GM12878 (cell line): ENCODE measurements around the gene TLE2. TPM values are rescaled to one million over a fixed set of nuclear protein-coding genes. Genes with fewer than 3 reads are reported as not detected.

ENCODE experiments used
- ATAC-seq: fragments of 200-7000 bp; cut with Tn5 transposase; 3 replicates; pipeline ENCODE4 v1.9.1; 2020; ENCODE audit warnings: mild to moderate bottlenecking, moderate library complexity
- BruUV-seq: library from RNA; stranded (reverse); fragments of 400-500 nt; replicated peaks from 2 replicates; lab custom pipeline; 2021; lab: Mats Ljungman, UMichigan
- CTCF ChIA-PET: fragments of 300-600 bp; sonication (Branson Sonifier 250); formaldehyde crosslinking; extraction: SDS; loops from one replicate; lab custom pipeline; 2021; ENCODE audit warnings: inconsistent platforms; lab: Yijun Ruan, JAX
- POLR2A ChIA-PET: fragments of 350-600 bp; formaldehyde crosslinking; extraction: SDS; loops from one replicate; lab custom pipeline; 2021; ENCODE audit warnings: inconsistent platforms; lab: Charles Lee
- RAD21 ChIA-PET: fragments of 300-600 bp; sonication (Branson Sonifier 250); formaldehyde crosslinking; loops from one replicate; lab custom pipeline; 2023; ENCODE audit warnings: antibody characterized with exemption; ENCODE audit not compliant: unreplicated experiment; lab: Charles Lee
- SMC1A ChIA-PET: fragments of 300-600 bp; sonication (Branson Sonifier 250); formaldehyde crosslinking; loops from one replicate; lab custom pipeline; 2023; ENCODE audit not compliant: unreplicated experiment, uncharacterized antibody; lab: Charles Lee
- DNase-seq: peaks from one replicate; pipeline ENCODE4 v3.0.0-alpha.2; 2011; ENCODE audit warnings: low read depth, low spot score
- FAIRE-seq: peaks from 3 replicates; lab custom pipeline; 2011; peaks lifted over from hg19 to GRCh38; lab: Jason Lieb, UNC
- H2AFZ ChIP-seq: 2 replicates; pipeline ENCODE4 v1.6.0; 2011; ENCODE audit warnings: low read depth, low read length, control low read depth; ENCODE audit not compliant: control insufficient read depth
- H3K27ac ChIP-seq: 2 replicates; pipeline ENCODE4 v1.5.1; 2011; ENCODE audit warnings: control low read depth; ENCODE audit not compliant: control insufficient read depth, insufficient read depth
- H3K27me3 ChIP-seq, 2 experiments: replicated peaks in 1 of 2; 2 replicates each; pipeline versions ENCODE4 v1.6.0 to v1.6.1; 2011; ENCODE audit warnings: low read length in 1 of 2; ENCODE audit not compliant: control insufficient read depth in 2 of 2, insufficient read depth in 2 of 2
- H3K36me3 ChIP-seq, 2 experiments: 2 replicates each; pipeline ENCODE4 v1.5.1; 2011; ENCODE audit warnings: low read length in 1 of 2; ENCODE audit not compliant: control insufficient read depth in 2 of 2, insufficient read depth in 2 of 2
- H3K4me1 ChIP-seq: 2 replicates; pipeline ENCODE4 v1.6.1; 2011; ENCODE audit warnings: mild to moderate bottlenecking, low read length, moderate library complexity, mixed read lengths; ENCODE audit not compliant: control insufficient read depth, insufficient read depth
- H3K4me2 ChIP-seq: 2 replicates; pipeline ENCODE4 v1.6.0; 2011; ENCODE audit warnings: control low read depth; ENCODE audit not compliant: control insufficient read depth, insufficient read depth
- H3K4me3 ChIP-seq: fragments of 200-600 bp; sonication (generic); 2 replicates; pipeline ENCODE4 v1.5.1; 2016
- H3K79me2 ChIP-seq: 2 replicates; pipeline ENCODE4 v1.6.0; 2011; ENCODE audit warnings: low read length; ENCODE audit not compliant: control insufficient read depth, insufficient read depth
- H3K9ac ChIP-seq: 2 replicates; pipeline ENCODE4 v1.8.0; 2011; ENCODE audit warnings: low read length, control low read depth, mixed read lengths; ENCODE audit not compliant: control insufficient read depth, insufficient read depth
- H3K9me3 ChIP-seq: replicated peaks from 3 replicates; pipeline ENCODE4 v1.5.1; 2011; ENCODE audit warnings: mild to moderate bottlenecking, low read length; ENCODE audit not compliant: control insufficient read depth, insufficient read depth
- H4K20me1 ChIP-seq: 2 replicates; pipeline ENCODE4 v1.6.0; 2011; ENCODE audit not compliant: control insufficient read depth, insufficient read depth
- EED ChIP-seq: sonication (generic); IDR thresholded peaks from 2 replicates; pipeline ENCODE4 v1.6.1; 2016; ENCODE audit warnings: antibody characterized with exemption, low read depth
- POLR2AphosphoS2 ChIP-seq: IDR thresholded peaks from 2 replicates; pipeline ENCODE4 v1.6.1; 2011; ENCODE audit warnings: low read depth, mild to moderate bottlenecking, low read length, improper control_type of control experiment, moderate library complexity
- POLR2AphosphoS5 ChIP-seq: IDR thresholded peaks from 2 replicates; pipeline ENCODE4 v1.6.1; 2011; ENCODE audit warnings: mild to moderate bottlenecking, low read length, inconsistent platforms
- WGBS: methylation state at CpG from one replicate; pipeline ENCODE4 v1.1.6; 2016; ENCODE audit warnings: low lambda C conversion rate; ENCODE audit not compliant: insufficient replicate concordance, insufficient coverage; ENCODE audit errors: missing lambda C conversion rate; 5-methylcytosine and 5-hydroxymethylcytosine counted together
- in situ Hi-C: fragments of 300-500 bp; cut with MboI; formaldehyde crosslinking; loops from 9 replicates; pipeline ENCODE4 v1.14.3; 2018; ENCODE audit warnings: mixed read lengths
- intact Hi-C: fragments of 100-400 bp; cut with micrococcal nuclease; formaldehyde crosslinking; loops from one replicate; pipeline ENCODE4 v1.14.2; 2022; ENCODE audit not compliant: unreplicated experiment
- polyA plus RNA-seq, 11 experiments: library from polyadenylated mRNA; depleted of rRNA in 4 of 11; unstranded in 6 of 11; stranded (reverse) in 5 of 11; fragments of >200 nt; fragmentation: Nextera tagmentation in 4 of 11; fragmentation: Illumina TruSeq in 1 of 11; extraction: Ambion mirVana in 4 of 11; extraction: Trizol in 1 of 11; gene quantifications; 1 replicate in 1 of 11; 2 replicates in 10 of 11; pipeline versions ENCODE4 v1.2.1 to v1.2.3, GENCODE V29; 2011 to 2016; ENCODE audit warnings: inconsistent platforms in 2 of 11, missing spikeins in 2 of 11, low read depth in 1 of 11
- total RNA-seq, 4 experiments: library from RNA; depleted of rRNA in 3 of 4; stranded (reverse); fragments of >200 nt in 3 of 4; fragmentation: Illumina TruSeq in 1 of 4; extraction: Trizol in 1 of 4; gene quantifications; 2 replicates each; pipeline versions ENCODE4 v1.2.1 to v1.2.3, GENCODE V29; 2013 to 2021
- TF ChIP-seq, protein P1 (sequence below): fragments of 150-350 bp; IDR thresholded peaks from 2 replicates; pipeline ENCODE4 v1.6.1; 2014; ENCODE audit warnings: mild to moderate bottlenecking, low read depth, low read length

TLE2 gene
- total and polyA plus RNA-seq, 10 of the 15 experiments (the other 5 are each of a cell fraction or from before 2014, with no cell fraction given) = 0.05 to 0.21 (median 0.11) TPM; not detected in 5

DNA sequence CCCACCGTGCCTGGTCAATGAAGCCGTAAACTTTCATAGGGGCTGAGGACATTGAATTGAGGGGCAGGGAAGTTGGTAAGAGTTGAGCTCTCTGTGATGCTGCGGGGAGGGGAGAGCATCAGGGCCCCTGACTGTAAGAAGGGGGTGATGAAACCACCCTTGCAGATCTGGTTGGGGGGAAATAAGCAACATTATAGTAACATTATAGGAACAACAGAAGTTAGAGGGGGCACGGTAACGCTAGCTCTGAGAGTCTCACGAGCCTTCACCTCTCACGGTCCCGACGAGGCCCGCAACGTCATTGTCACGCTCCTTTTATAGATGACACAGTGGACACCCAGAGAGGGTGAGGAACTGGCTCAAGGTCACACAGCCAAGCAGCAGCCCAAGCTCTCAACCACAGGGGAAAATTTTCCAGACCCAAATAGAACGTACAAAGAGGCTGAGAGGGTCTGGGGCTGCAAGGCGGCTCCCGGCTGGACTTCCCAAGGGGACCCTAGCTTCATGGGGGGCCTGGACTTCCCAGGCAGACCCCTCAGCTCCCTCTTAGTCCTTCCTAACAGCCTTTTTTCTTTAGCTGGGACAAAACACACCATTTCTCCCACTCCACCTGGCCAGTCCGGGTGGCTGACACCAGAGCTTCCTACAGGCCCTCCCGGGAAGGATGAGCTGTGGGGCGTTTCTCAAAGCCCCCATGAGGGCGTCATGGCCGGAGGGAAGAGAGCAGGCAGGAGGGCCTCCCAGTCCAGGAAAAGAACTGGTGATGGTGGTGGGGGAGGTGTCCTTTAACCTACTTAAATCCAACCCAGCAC, 29.1 kb upstream of the TLE2 start (continued):
- TF ChIP-seq, protein P1, sequence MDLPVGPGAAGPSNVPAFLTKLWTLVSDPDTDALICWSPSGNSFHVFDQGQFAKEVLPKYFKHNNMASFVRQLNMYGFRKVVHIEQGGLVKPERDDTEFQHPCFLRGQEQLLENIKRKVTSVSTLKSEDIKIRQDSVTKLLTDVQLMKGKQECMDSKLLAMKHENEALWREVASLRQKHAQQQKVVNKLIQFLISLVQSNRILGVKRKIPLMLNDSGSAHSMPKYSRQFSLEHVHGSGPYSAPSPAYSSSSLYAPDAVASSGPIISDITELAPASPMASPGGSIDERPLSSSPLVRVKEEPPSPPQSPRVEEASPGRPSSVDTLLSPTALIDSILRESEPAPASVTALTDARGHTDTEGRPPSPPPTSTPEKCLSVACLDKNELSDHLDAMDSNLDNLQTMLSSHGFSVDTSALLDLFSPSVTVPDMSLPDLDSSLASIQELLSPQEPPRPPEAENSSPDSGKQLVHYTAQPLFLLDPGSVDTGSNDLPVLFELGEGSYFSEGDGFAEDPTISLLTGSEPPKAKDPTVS = no peak
- TF ChIP-seq POLR2AphosphoS2 = 0 out of 2 replicates have a peak, but pooled peaks have one; percentile 27
- TF ChIP-seq, all 136 proteins: peak for 2

DNA sequence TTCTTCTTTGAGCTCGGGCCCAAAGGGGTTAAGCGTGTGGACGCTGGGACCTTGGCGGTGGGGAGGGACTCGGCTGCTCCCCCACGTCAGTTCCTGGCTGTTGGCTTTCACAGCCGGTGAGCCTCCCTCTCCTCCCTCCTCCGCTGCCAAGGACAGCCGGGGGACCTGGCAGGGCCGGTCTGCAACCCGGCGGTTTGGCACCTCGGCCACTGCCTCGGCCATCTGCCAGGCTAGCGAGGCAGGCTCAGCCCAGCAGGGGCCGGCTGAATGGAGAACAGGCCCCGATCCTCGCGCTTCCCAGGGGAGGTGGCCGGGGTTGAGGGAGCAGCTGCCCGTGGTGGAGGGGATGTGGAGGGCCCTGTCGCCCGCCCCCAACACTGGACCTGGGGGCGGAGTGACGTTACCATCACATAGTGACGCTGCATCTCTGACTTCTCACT, 28.2 kb upstream of the TLE2 start:
- DNase-seq (no peak), FAIRE-seq (no peak), ATAC-seq (no peak)
- no peak for TF ChIP-seq EED
- TF ChIP-seq POLR2AphosphoS5 = 0 out of 2 replicates have a peak, but pooled peaks have one; percentile 4
- intact Hi-C loops = no loop called here
- Histone ChIP-seq H2AFZ (no peak overlapping the region), H3K79me2 (peaks cover 25% of the 10 kb centered on the region), H3K36me3 (peaks cover 17 to 20% of the 10 kb centered on the region in 2 experiments; a peak in 3 of 4 replicates), H3K4me3 (no peak overlapping the region), H3K9me3 (no peaks in the 10 kb centered on the region), H3K4me2 (no peak overlapping the region), H3K27ac (no peak overlapping the region), H3K4me1 (peaks cover 9% of the 10 kb centered on the region; the same call in 1 of the 2 replicates), H3K27me3 (no peaks in the 10 kb centered on the region), H4K20me1 (peaks cover 11% of the 10 kb centered on the region; the same call in 1 of the 2 replicates), H3K9ac (no peak overlapping the region)
- 85% methylated on average over 10 of the region's 26 CpGs for WGBS
- no TSS peak for BruUV-seq
- RAD21 ChIA-PET = no interaction called here
- in situ Hi-C loops = no loop called here
- CTCF ChIA-PET = interaction anchor here (0.6 kb wide), 1 partner anchor 33 kb away, joined by 3 read pairs; no protein-coding TSS in a partner anchor
- SMC1A ChIA-PET = no interaction called here
- POLR2A ChIA-PET = interaction anchor here (1.3 kb wide), 1 partner anchor 17 kb away, joined by 3 read pairs; no protein-coding TSS in a partner anchor
